Endometrial microvascular endothelial cells (primary cell): Measurements from ENCODE around the gene LCE3A. TPM values are rescaled to one million over a fixed set of nuclear protein-coding genes. Genes with fewer than 3 reads are reported as not detected.
"Not testable (repeated sequence)": the region's sequence is repeated elsewhere in the genome, so short reads cannot be mapped to it uniquely, and the experiment has no call there.

Experiments
- in situ Hi-C: cut with HindIII; loops from 2 replicates; pipeline ENCODE4 v1.10.0; 2017; ENCODE audit warnings: low sequenced_read_pairs, low pct_unique_long_range_greater_than_20kb; ENCODE audit errors: inconsistent ontology term
- total RNA-seq: library from RNA; depleted of rRNA; stranded (reverse); fragments of >200 nt; gene quantifications from one replicate; pipeline ENCODE4 v1.2.3, GENCODE V29; 2015; ENCODE audit errors: inconsistent ontology term

LCE3A gene, protein sequence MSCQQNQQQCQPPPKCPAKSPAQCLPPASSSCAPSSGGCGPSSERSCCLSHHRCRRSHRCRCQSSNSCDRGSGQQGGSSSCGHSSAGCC
- not detected for total RNA-seq

DNA sequence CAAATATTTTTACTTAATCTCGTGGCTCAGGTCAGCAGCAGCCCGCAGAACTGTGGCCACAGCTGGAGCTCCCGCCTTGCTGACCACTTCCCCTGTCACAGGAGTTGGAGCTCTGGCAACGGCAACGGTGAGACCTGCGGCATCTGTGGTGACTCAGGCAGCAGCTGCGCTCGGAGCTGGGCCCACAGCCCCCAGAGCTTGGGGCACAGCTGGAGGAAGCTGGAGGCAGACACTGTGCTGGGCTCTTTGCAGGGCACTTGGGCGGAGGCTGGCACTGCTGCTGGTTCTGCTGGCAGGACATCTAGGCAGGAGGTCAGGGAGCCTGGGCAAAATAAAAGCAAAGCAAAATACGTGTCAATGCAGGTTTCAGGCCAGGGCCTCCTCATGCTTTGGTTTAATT, at the start of gene LCE3A:
LCE3A (minus strand) TSS at position 301 of the 400 bp plus-strand sequence; CDS start at position 301, 0 bp downstream.
- in situ Hi-C loops, result no loop called here

DNA sequence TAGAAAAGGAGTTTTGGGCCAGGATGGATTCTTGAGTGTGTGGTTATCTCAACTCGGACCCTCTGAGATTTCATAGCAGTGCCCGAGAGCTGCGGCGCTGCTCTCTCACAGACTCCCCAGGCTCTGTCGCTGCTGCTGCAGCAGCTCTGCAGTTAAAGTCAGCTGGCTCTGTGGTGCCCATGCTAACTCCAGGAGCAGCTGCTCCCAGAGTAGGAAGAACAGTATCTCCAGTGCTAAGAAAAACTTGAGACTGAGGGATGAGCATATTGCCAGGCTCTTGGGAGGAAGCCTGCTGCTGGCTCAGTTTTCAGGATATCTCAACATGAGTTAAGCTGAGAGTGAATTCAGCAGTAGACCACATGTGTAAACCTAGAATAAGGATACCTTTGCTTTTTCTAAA, 44.7 kb upstream of the LCE3A start:
- in situ Hi-C loops, result no loop called here

DNA sequence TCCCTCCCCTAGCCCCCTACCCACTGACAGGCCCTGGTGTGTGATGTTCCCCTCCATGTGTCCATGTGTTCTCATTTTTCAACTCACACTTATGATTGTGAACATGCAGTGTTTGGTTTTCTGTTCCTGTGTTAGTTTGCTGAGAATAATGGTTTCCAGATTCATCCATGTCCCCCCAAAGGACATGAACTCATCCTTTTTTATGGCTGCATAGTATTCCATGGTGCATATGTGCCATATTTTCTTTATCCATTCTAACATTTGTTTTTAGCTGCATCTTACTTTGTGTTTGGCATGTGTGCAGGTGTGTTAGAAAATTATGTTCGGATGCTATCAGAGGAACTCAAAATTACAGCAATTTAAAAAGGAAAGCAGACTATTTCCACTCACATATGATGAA, 43.3 kb upstream of the LCE3A start:
- in situ Hi-C loops, result not testable (repeated sequence)

DNA sequence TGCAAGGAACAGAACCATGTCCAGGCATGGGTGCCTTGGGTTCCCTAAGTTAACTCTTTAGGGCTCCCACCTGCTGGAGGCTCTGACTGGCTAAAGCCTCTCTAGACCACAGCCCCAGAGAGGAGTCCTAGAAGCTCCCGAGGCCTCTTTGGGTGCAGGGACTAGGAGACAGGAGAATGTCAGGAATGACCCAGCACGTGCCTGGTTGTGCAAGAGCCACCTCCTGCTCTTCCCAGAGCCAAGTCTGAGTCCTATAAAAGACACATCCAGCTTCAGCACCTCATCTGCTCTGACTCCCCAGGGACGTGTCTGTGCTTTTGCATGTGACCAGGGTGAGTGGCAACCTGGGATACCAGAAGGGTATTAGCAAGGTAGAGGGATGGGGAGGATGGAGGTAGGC, 40.2 kb upstream of the LCE3A start, which contains the start of gene LCE2D:
LCE2D (plus strand) TSS at position 283 of the 400 bp plus-strand sequence. CDS start 726 bp downstream, outside the sequence.
- in situ Hi-C loops, result no loop called here

DNA sequence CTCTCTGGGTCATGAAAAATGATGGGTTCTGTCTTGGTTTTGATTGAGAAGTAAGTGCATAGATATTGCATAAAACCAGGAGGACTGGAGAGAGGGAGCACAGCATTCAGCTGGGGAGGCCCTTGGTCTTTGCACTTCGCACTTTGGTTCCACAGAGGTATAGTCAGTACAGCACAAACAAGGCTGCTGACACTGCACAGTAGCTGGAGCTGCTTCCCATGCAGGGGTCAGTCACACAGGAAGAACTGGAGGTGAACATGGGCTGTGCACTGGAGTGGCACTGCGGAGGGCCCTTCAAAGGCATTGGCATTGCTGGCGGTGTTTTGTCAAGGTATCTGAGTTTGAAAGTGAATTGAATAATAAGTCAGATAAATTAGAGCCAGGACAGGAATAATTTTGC, 35.7 kb upstream of the LCE3A start:
- in situ Hi-C loops, result no loop called here

DNA sequence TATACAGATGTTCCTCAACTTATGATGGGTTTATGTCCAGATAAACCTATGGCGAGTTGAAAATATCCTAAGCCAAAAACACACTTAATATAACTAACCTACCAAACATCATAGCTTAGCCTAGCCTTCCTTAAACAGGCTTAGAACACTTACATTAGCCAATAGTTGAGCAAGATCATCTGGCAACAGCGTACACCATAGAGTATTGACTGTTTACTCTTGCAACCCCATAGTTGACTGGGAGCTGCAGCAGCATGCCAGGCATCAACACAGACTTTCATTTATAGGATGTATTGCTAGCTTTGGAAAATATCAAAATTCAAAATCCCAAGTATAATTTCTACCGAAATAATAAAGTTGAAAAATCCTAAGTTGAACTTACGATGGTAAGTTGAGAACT, 34.8 kb upstream of the LCE3A start:
- in situ Hi-C loops, result no loop called here

DNA sequence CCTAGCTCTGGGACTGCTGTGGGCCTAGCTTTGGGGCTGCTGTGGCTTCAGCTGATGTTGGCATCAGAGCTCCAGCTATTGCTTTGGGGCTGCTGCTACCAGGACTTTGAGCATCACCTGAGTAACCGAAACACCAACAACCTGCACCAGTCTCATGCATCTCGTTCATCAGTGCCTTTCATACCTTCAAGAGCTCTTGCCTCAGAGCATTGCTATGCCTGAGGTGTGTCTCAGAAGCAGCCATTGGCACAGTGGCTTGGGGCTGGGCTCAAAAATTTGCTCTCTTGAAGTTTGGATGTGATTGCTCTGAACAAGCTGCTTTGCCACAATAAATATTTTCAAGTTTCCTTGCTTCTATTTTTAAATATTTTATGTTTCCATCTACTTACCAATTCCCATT, 33.6 kb upstream of the LCE3A start:
- in situ Hi-C loops, result no loop called here

DNA sequence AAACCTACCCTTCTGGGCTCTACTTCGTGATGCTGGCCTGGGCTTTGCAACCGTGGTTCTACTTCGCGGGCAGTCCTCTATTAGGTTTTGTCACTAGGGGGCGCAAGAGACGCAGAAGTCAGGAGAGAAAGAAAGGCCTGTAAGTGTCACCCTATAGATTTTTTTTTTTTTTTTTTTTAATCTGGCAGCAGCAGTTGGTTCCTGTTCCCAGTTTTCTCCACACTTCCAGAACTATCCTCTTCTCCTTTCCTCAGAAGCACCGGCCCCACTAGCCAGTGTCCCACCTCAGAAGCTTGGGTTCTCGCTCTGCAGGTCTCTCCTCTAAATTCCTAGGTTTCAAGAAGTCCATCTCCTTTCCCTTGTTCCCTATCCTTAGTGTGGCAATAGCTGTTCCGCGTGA, 31.2 kb upstream of the LCE3A start:
- in situ Hi-C loops, result no loop called here

DNA sequence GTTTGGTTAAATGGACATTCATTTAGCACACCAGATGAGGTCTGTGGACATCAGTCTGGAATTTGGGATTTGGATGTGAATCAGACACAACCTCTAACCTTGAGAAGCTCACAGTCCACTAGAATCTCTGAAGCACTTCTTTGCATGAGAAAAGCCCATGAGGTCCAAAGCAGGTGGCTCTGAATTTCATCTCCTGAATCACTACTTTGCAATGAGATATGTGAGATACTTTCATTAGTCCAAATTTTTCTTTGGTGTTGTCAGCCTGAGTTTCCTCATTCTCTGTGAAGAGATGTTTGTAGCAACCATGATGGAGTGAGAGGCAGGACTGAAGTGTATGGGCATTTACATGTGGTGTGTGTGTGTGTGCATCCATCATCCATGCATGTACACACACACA, 23.8 kb upstream of the LCE3A start:
- in situ Hi-C loops, result no loop called here

DNA sequence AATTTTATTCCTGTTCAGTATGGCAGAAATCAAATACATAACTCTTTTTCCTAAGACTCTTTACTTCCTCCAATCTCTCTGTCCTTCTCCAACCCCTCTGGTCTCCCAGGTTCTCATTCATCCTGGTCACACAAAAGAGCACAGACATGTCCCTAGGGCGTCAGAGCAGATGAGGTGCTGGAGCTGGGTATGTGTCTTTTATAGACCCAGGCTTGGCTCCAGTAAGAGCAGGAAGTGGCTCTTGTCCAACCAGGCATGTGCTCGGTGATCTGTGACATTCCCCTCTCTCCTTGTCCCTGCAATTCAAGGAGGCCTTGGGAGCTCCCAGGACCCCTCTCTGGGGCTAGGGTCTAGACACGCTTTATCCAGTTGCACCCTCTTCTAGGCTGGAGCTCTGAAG, 22.2 kb upstream of the LCE3A start:
- in situ Hi-C loops, result no loop called here

DNA sequence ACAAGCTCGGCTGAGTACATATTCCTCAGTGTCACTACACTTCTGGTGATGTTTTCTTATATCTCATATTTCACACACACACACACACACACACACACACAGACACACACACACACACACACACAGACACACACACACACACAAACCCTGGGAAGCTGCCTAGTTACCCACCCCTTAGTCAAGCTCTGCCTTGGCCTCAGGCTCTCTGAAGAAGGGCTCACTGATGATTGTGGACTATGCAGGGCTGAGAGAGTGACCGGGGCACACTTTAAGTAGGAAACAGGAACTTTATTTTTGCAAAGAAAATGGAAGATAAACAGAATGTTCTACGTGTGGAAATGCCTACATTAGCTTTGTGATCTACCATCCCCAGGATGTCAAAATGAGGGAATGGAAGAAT, 21.0 kb upstream of the LCE3A start:
- in situ Hi-C loops, result no loop called here

DNA sequence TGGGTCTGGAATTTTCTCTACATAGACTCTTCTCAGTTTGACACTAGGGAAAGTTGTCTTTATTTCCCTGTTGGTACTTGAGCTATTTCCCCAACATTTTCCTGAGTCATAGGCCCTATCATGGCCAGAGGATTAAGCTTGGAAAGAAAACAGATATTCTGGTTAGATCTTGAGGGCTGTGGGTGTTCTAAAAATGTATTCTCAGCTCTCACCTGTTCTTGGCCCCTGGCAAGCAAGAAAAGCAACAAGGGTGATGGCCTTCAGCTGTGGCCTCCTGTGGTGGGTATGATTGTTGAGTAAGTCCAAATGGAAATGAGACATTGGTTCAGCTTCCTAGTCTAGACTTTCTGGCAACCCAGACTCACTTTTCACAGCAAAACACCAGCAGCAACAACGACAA, 17.4 kb upstream of the LCE3A start:
- in situ Hi-C loops, result no loop called here

DNA sequence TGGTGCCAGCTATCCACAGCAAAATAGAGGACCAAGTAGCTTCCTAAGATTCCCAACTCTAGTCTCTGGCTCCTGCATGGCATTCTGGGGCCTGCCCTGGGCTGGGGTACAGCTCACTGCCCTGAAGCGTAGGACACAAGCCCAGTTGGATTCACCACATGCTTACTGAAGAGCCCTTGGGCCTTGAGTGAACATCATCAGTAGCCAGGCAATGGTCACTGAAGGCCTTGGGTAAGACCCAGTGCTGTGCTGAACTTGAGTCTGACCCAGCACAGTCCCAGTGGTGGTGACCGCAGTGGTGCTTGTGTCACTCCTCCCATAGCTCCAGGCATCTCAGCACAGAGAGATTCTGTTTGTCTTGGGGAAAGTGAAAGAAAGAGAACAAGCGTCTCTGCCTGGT, 7.7 kb upstream of the LCE3A start:
- in situ Hi-C loops, result no loop called here

DNA sequence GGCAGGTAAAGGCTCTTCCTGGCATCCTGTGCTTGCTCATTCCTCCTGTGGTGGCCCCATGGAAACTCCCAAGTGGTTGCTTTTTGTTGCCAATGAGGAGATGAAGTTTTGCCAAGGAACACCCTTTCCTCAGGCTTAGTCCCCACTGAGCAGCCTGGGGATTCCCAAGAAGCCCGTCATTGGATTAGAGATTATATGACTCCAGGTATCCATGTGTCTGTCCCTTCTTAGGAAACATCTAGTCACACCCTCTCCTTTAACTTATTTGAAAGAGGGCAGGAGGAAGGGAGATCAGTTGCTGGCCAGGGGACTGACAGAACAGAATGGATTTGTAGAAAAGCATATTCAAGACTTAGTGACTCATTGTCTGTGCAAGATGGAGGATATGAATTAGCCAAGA, 3.8 kb upstream of the LCE3A start:
- in situ Hi-C loops, result no loop called here

DNA sequence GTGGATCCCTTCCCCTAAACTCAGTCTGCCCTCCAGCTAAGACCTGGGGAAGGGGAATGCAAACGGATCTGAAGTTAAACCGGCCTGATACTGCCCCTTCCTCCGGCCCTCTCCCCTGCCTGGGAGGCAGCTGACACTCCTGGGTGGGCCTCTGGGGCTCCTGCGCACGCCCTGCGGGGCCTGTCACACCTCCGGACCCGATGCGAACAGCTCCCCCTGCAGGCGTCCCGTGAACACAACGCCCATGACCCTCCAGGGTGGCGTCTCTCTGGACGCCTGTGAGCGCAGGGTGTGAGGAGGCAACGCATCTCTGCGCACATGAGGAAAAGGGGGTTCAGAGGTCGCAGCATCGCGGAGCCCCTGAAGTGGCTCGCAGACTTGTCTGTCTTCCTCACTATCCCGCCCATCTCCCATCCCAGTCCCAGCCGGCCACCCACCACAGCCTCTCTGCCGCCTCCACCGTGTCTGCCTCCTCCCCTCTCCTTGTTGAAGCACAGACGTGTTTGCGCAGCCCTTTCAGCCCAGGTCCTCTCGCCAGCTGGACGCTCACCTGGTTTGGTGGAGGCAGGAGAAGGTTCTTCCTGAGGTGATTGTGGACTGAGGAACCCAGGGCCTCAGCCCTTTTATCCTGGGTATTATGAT, 421 bp upstream of the LCE3A start:
- in situ Hi-C loops, result no loop called here

DNA sequence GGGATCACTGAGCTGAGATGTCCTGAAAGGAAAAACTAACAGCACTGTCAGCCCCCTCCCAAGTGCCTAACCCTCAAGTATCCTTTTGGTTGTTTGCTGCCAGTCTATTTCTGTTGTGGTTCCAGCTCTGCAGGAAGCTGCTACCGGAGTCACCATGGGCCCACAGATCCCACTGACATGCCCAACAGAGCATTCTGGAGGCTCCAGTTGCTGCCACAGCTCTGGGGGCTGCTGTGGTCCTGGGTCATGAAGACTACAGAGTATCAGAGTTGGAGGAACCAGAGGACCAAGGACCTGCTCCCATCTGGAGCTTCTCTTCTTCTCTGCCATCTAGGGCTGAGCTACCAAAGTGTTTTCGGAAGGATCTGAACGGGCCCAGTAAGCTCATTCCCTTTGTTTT, 910 bp downstream of the LCE3A start:
- in situ Hi-C loops, result no loop called here

DNA sequence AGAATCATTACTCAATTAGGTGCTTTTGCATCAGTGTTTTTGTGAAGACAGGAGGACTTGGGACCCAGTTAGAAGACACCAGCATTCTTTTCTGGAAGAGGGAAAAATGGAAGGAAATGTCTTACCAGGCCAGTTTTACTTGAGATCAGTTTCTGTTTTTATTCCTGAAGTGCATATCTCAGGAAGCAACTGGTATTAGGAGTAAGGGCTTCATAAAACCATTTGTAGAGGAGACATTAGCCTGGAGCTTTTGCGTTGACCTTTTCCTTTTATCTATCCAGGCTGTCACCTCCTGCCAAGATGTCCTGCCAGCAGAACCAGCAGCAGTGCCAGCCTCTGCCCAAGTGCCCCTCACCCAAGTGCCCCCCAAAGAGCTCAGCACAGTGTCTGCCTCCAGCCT, 9.4 kb downstream of the LCE3A start, which contains the start of gene LCE3B:
LCE3B (plus strand) TSS at position 301 of the 400 bp plus-strand sequence; CDS start at position 301, 0 bp downstream.
- in situ Hi-C loops, result no loop called here

DNA sequence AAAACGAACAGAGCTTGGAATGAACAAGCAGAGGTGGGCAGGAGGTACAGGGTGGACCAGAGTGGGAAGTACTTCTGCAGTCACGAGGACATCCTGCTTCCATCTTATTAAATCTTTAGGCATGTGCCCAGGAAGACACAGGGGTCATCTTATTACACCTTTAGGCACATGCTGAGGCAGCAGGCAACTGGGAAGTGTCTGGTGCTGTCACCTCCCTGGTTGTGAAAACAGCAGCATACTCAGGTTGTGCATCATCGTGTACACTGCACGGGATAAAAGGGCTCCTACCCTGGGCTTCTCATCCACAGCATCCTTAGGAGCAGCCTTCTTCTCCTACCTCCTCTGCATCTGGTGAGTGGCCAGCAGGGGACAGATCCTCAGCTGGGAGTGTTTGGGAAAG, 23.0 kb downstream of the LCE3A start, which contains the start of gene LCE3C:
LCE3C (plus strand) TSS at position 301 of the 400 bp plus-strand sequence. CDS start 498 bp downstream, outside the sequence.
- in situ Hi-C loops, result no loop called here

DNA sequence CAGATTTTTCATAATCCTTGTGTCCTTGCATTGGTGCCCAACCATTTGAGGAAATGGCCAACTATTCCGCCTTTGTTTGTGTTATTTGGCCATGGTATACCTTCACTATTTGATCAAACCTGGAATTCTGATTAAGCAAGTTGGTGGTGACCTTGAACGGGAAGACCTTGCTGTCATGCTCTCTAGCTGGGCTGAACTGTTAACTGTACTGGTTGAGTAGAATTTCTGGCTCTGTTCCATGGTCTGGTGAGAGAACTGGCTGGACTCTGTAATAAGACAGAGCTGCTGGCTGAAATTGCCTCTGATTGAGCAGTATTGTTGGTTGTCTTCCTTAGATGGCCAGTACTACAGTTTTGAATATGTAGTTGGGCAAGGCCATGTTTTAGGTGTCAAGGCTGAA, 25.9 kb downstream of the LCE3A start:
- in situ Hi-C loops, result no loop called here

DNA sequence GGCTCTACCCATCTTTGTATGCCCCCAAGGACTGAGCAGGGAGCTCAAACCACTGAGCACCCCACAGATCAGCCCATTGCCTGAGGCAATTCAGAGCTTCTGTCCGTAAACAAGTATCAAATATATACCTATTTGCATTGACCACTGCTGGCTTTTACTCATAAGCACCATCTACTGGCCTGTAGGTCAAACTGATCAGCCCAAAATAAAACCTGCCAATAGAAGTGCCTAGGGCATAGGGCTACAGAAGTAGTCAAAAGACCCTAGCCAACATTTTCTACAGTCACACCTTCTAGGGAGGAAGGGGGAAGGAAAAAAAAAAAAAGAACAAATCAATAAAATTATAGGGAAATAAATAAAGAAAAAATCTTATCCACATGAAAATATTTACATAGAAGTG, 37.3 kb downstream of the LCE3A start:
- in situ Hi-C loops, result no loop called here

DNA sequence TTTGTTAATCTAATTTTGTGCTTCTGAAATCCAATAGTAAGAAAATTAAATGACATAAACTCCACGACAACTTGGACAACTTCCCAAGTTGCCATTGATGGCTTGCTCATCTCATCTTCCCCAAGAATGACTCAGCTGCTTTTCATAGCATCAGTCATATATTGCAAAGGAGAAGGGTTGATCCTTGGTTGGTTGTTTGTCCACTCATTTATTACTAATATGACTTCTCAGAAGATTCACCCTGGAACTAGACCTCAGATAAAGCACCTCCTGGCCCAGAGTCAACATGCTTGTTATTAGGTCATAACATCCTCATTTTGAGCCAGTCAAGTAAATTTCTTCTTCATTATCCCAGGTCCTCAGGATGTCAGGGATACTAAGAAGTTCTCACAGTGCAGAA, 40.3 kb downstream of the LCE3A start:
- in situ Hi-C loops, result no loop called here
